Hepatocyte (in vitro differentiated cells): ENCODE measurements around the gene GAS1.

Experiments used
- CTCF ChIP-seq: fragments of 200-600 bp; sonication (generic); IDR thresholded peaks from 2 replicates; pipeline ENCODE4 v1.5.1; 2016; ENCODE audit warnings: antibody characterized with exemption, mild to moderate bottlenecking; ENCODE audit not compliant: poor library complexity
- EZH2 ChIP-seq: fragments of 200-600 bp; sonication (generic); IDR thresholded peaks from 2 replicates; pipeline ENCODE4 v1.6.1; 2016; ENCODE audit warnings: antibody characterized with exemption, mild to moderate bottlenecking, borderline replicate concordance

GRCh38 chr9:86975606-86976005 is 28.3 kb upstream of the GAS1 start:
- TF ChIP-seq EZH2 (no peak), CTCF (no peak)
